ENCODE measurements around the gene ZMYND10. TPM values are rescaled to one million over a fixed set of nuclear protein-coding genes. Genes with fewer than 3 reads are reported as not detected.

ZMYND10 gene
- total RNA-seq, 1 experiment from 2014 or later, result 0.74 TPM

- TF ChIP-seq ATF6 (CRISPR knock-in tag; IDR thresholded peaks at IDR 0.05) (no peak), ZNF425 (CRISPR knock-in tag; conservative IDR thresholded peaks at IDR 0.05) (no peak), JUN (CRISPR knock-in tag; IDR thresholded peaks at IDR 0.05) (no peak), AFF4 (CRISPR knock-in tag; IDR thresholded peaks at IDR 0.05; ENCODE audit: borderline replicate concordance) (no peak)
Observed at GRCh38 chr3:50297384-50297775, 48.2 kb downstream of the ZMYND10 start (continued).

- CTCF ChIA-PET, result interaction anchor here (0.7 to 1.3 kb wide), 2 partner anchors 37 to 50 kb away, joined by 3 to 5 read pairs; no protein-coding TSS in a partner anchor
- no peaks in the 10 kb centered on the region for H3K36me3 Mint-ChIP-seq
- H3K4me3 Mint-ChIP-seq, result no peak overlapping the region
- H3K27me3 Mint-ChIP-seq (ENCODE audit: low read depth), result no peaks in the 10 kb centered on the region; the same call in 1 of the 2 replicates
- ATAC-seq (no peak), DNase-seq (ENCODE audit: low spot score) (no peak)
- no peak overlapping the region for H3K27ac Mint-ChIP-seq
- TF ChIP-seq FOXP4 (CRISPR knock-in tag; IDR thresholded peaks at IDR 0.05) (no peak), TCF7 (CRISPR knock-in tag; IDR thresholded peaks at IDR 0.05; ENCODE audit: low read depth) (no peak), PRRX2 (CRISPR knock-in tag; IDR thresholded peaks at IDR 0.05) (no peak), RORB (CRISPR knock-in tag; IDR thresholded peaks at IDR 0.05) (no peak), USF1 (CRISPR knock-in tag; IDR thresholded peaks at IDR 0.05) (no peak), CDX4 (CRISPR knock-in tag; IDR thresholded peaks at IDR 0.05; ENCODE audit: borderline replicate concordance) (no peak), ATF2 (CRISPR knock-in tag; IDR thresholded peaks at IDR 0.05; ENCODE audit: borderline replicate concordance, low read depth) (no peak), ETV6 (CRISPR knock-in tag; IDR thresholded peaks at IDR 0.05) (no peak), ZNF232 (CRISPR knock-in tag; IDR thresholded peaks at IDR 0.05) (no peak), HMGA2 (CRISPR knock-in tag; IDR thresholded peaks at IDR 0.05) (no peak), MAX (CRISPR knock-in tag; IDR thresholded peaks at IDR 0.05) (no peak), IRF1 (CRISPR knock-in tag; IDR thresholded peaks at IDR 0.05) (no peak)
- H3K4me1 Mint-ChIP-seq, result peaks cover 18% of the 10 kb centered on the region
- POLR2A ChIA-PET, result no interaction called here
- no peaks in the 10 kb centered on the region for H3K9me3 Mint-ChIP-seq
Observed at GRCh38 chr3:50296721-50297383, 48.7 kb downstream of the ZMYND10 start.

Measured in WTC11 (cell line).